ENCODE data around the gene HIP1R. TPM values are rescaled to one million over a fixed set of nuclear protein-coding genes. Genes with fewer than 3 reads are reported as not detected.
A peak's percentile ranks its signal among the peaks of the same experiment; 100 is the strongest.

The HIP1R gene
- total and polyA plus RNA-seq, 2 experiments from 2014 or later: 8.0 to 22.1 TPM

DNA sequence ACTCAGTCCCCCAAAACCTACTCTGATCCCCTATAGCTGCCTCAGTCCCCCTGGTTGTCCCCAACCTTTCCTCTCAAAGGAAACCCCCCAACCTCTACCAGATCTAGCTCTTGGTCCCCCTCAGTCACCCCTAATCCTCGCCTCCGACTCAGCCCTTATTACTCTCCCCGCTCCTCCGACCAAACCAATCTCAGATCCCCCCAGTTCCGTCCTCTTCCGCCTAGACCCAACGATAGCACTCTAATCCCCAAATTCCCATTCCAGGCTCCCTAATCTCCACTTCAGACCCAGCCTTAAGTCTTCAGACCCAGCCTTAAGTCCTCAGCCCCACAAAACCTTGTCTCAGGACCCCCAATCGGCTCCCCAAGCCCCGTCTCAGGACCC lies 60.1 kb downstream of the HIP1R start:
- H3K27ac ChIP-seq (ENCODE audit: low read depth): no peak overlapping the region
- peaks cover 38% of the 10 kb centered on the region for H3K79me2 ChIP-seq (replicated peaks; ENCODE audit: insufficient read depth)
- H3K27ac Mint-ChIP-seq: no peak overlapping the region
- H3K9me3 Mint-ChIP-seq: peaks cover 9% of the 10 kb centered on the region; the same call in 2 of the 3 replicates
- H4K20me1 ChIP-seq (replicated peaks; ENCODE audit: insufficient read depth): peaks cover 4% of the 10 kb centered on the region
- no peaks in the 10 kb centered on the region for H3K36me3 Mint-ChIP-seq (ENCODE audit: low read depth)
- H3K4me3 ChIP-seq: peak overlapping the region; percentile 78
- ATAC-seq (peak; percentile 11), DNase-seq (ENCODE audit: low spot score) (no peak)
- peaks cover 34% of the 10 kb centered on the region for H3K4me1 ChIP-seq (ENCODE audit: insufficient read depth)
- peak overlapping the region; percentile 87 for H2AFZ ChIP-seq
- peaks cover 36% of the 10 kb centered on the region for H3K27me3 Mint-ChIP-seq (ENCODE audit: insufficient read depth, low read depth, poor library complexity)
- peaks cover 40% of the 10 kb centered on the region for H3K4me1 Mint-ChIP-seq
- H3K36me3 ChIP-seq (ENCODE audit: insufficient read depth): no peaks in the 10 kb centered on the region
- no peak for TF ChIP-seq JUNB (IDR thresholded peaks at IDR 0.05; ENCODE audit: unreplicated experiment)
- no peak for TF ChIP-seq EZH2phosphoT487 (IDR thresholded peaks at IDR 0.05; ENCODE audit: unreplicated experiment)
- no peak for TF ChIP-seq EZH2 (IDR thresholded peaks at IDR 0.05; ENCODE audit: low read depth, unreplicated experiment)
- no peak for TF ChIP-seq ZNF114 (CRISPR knock-in tag; IDR thresholded peaks at IDR 0.05)
- TF ChIP-seq, protein P1, sequence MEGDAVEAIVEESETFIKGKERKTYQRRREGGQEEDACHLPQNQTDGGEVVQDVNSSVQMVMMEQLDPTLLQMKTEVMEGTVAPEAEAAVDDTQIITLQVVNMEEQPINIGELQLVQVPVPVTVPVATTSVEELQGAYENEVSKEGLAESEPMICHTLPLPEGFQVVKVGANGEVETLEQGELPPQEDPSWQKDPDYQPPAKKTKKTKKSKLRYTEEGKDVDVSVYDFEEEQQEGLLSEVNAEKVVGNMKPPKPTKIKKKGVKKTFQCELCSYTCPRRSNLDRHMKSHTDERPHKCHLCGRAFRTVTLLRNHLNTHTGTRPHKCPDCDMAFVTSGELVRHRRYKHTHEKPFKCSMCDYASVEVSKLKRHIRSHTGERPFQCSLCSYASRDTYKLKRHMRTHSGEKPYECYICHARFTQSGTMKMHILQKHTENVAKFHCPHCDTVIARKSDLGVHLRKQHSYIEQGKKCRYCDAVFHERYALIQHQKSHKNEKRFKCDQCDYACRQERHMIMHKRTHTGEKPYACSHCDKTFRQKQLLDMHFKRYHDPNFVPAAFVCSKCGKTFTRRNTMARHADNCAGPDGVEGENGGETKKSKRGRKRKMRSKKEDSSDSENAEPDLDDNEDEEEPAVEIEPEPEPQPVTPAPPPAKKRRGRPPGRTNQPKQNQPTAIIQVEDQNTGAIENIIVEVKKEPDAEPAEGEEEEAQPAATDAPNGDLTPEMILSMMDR (conservative IDR thresholded peaks at IDR 0.05; ENCODE audit: low read depth in 2 of 2): no peak
- no peak for TF ChIP-seq ZNF331 (CRISPR knock-in tag; IDR thresholded peaks at IDR 0.05; ENCODE audit: low read depth)
- TF ChIP-seq ZNF462 (CRISPR knock-in tag; IDR thresholded peaks at IDR 0.05): no peak
- TF ChIP-seq, protein P2, sequence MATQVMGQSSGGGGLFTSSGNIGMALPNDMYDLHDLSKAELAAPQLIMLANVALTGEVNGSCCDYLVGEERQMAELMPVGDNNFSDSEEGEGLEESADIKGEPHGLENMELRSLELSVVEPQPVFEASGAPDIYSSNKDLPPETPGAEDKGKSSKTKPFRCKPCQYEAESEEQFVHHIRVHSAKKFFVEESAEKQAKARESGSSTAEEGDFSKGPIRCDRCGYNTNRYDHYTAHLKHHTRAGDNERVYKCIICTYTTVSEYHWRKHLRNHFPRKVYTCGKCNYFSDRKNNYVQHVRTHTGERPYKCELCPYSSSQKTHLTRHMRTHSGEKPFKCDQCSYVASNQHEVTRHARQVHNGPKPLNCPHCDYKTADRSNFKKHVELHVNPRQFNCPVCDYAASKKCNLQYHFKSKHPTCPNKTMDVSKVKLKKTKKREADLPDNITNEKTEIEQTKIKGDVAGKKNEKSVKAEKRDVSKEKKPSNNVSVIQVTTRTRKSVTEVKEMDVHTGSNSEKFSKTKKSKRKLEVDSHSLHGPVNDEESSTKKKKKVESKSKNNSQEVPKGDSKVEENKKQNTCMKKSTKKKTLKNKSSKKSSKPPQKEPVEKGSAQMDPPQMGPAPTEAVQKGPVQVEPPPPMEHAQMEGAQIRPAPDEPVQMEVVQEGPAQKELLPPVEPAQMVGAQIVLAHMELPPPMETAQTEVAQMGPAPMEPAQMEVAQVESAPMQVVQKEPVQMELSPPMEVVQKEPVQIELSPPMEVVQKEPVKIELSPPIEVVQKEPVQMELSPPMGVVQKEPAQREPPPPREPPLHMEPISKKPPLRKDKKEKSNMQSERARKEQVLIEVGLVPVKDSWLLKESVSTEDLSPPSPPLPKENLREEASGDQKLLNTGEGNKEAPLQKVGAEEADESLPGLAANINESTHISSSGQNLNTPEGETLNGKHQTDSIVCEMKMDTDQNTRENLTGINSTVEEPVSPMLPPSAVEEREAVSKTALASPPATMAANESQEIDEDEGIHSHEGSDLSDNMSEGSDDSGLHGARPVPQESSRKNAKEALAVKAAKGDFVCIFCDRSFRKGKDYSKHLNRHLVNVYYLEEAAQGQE (IDR thresholded peaks at IDR 0.05; ENCODE audit: unreplicated experiment): no peak
- TF ChIP-seq, protein P3, sequence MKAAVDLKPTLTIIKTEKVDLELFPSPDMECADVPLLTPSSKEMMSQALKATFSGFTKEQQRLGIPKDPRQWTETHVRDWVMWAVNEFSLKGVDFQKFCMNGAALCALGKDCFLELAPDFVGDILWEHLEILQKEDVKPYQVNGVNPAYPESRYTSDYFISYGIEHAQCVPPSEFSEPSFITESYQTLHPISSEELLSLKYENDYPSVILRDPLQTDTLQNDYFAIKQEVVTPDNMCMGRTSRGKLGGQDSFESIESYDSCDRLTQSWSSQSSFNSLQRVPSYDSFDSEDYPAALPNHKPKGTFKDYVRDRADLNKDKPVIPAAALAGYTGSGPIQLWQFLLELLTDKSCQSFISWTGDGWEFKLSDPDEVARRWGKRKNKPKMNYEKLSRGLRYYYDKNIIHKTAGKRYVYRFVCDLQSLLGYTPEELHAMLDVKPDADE (IDR thresholded peaks at IDR 0.05): no peak
- no peak for TF ChIP-seq POLR2AphosphoS5 (IDR thresholded peaks at IDR 0.05; ENCODE audit: low read depth)
- no peak for TF ChIP-seq NANOG (IDR thresholded peaks at IDR 0.05; ENCODE audit: borderline replicate concordance)
- TF ChIP-seq STAT1 (IDR thresholded peaks at IDR 0.05; ENCODE audit: unreplicated experiment): no peak
- TF ChIP-seq CREB1 (CRISPR knock-in tag; IDR thresholded peaks at IDR 0.05; ENCODE audit: low read depth): no peak
- peaks cover 46% of the 10 kb centered on the region for H3K27me3 ChIP-seq (ENCODE audit: insufficient read depth)
- peak overlapping the region; percentile 81 for H3K4me3 Mint-ChIP-seq
- H3K9me2 ChIP-seq (ENCODE audit: insufficient read depth): no peaks in the 10 kb centered on the region
- H3K4me2 ChIP-seq: peak overlapping the region; percentile 92
- peaks cover 15% of the 10 kb centered on the region for H3F3A ChIP-seq (replicated peaks; ENCODE audit: low read depth)

Data from GM23338 (cell line).